Natural killer cell (primary cell): Measurements from ENCODE around the gene MYF6. TPM values are rescaled to one million over a fixed set of nuclear protein-coding genes. Genes with fewer than 3 reads are reported as not detected.

Experiments used
- ATAC-seq, 3 donors: fragments of 150-1000 bp in 2 of 3; fragments of 200-7000 bp in 1 of 3; cut with Tn5 transposase; 1 replicate in 1 of 3; 2 replicates in 2 of 3; pipeline ENCODE4 v1.10.0; 2021; ENCODE audit warnings: mild to moderate bottlenecking in 2 of 3, moderate library complexity in 2 of 3
- DNase-seq, 2 donors: peaks; one replicate each; pipeline versions ENCODE4 v3.0.0 to v3.0.0-alpha.2; 2013 to 2021; ENCODE audit warnings: mixed read lengths in 1 of 2
- H3K27ac ChIP-seq: one replicate; pipeline ENCODE4 v1.5.1; 2013; ENCODE audit warnings: mild to moderate bottlenecking, low read length
- H3K27me3 ChIP-seq: one replicate; pipeline ENCODE4 v1.6.1; 2013; ENCODE audit warnings: low read length; ENCODE audit not compliant: control insufficient read depth, insufficient read depth
- H3K36me3 ChIP-seq: one replicate; pipeline ENCODE4 v1.6.1; 2013; ENCODE audit warnings: low read length; ENCODE audit not compliant: control insufficient read depth, insufficient read depth
- H3K4me1 ChIP-seq: one replicate; pipeline ENCODE4 v1.6.1; 2013; ENCODE audit warnings: low read length; ENCODE audit not compliant: control insufficient read depth, insufficient read depth
- H3K4me3 ChIP-seq: one replicate; pipeline ENCODE4 v1.5.1; 2013; ENCODE audit warnings: low read length
- H3K9me3 ChIP-seq: one replicate; pipeline ENCODE4 v1.6.1; 2013; ENCODE audit warnings: low read length; ENCODE audit not compliant: control insufficient read depth, insufficient read depth
- H3K27ac Mint-ChIP-seq, 2 donors: one replicate each; pipeline ENCODE4 v1.8.0; 2022; ENCODE audit warnings: mild to moderate bottlenecking in 2 of 2, mixed read lengths in 2 of 2, moderate library complexity in 1 of 2
- H3K27me3 Mint-ChIP-seq, 2 donors: one replicate each; pipeline ENCODE4 v1.8.0; 2022; ENCODE audit warnings: low read depth in 2 of 2, mixed read lengths in 2 of 2
- H3K36me3 Mint-ChIP-seq: one replicate; pipeline ENCODE4 v1.8.0; 2022; ENCODE audit warnings: mixed read lengths
- H3K4me1 Mint-ChIP-seq, 2 donors: one replicate each; pipeline ENCODE4 v1.8.0; 2022; ENCODE audit warnings: mixed read lengths in 2 of 2
- H3K4me3 Mint-ChIP-seq: one replicate; pipeline ENCODE4 v1.8.0; 2022; ENCODE audit warnings: mild to moderate bottlenecking, moderate library complexity, mixed read lengths
- H3K9me3 Mint-ChIP-seq, 2 donors: one replicate each; pipeline ENCODE4 v1.8.0; 2022; ENCODE audit warnings: mixed read lengths in 2 of 2
- CTCF ChIP-seq: fragments of 200-600 bp; IDR thresholded peaks from one replicate; pipeline ENCODE4 v1.8.0; 2022; ENCODE audit warnings: antibody characterized with exemption
- WGBS: methylation state at CpG from one replicate; pipeline ENCODE4 v1.1.7; 2013; ENCODE audit warnings: missing lambda C conversion rate; ENCODE audit not compliant: insufficient coverage; 5-methylcytosine and 5-hydroxymethylcytosine counted together
- intact Hi-C: fragments of 100-400 bp; cut with micrococcal nuclease; formaldehyde crosslinking; loops from one replicate; pipeline ENCODE4 v1.14.2; 2022
- total RNA-seq, 4 donors: library from RNA; stranded (reverse); fragments of 120-200 nt in 1 of 4; gene quantifications; one replicate each; pipeline versions ENCODE4 v1.2.3 to v1.2.4, GENCODE V29; 2013 to 2022

MYF6 gene
- total RNA-seq, 3 donors from 2014 or later (not counting 1 experiment from before 2014, with no cell fraction given), result not detected

- ATAC-seq, result no peak
- no peaks in the 10 kb centered on the region for H3K4me1 Mint-ChIP-seq
- peaks cover 0 to 4% of the 10 kb centered on the region in 2 donors for H3K9me3 Mint-ChIP-seq
- Histone ChIP-seq H3K9me3 (peaks cover 3% of the 10 kb centered on the region), H3K27me3 (no peaks in the 10 kb centered on the region), H3K36me3 (no peaks in the 10 kb centered on the region), H3K4me3 (no peak overlapping the region), H3K4me1 (no peaks in the 10 kb centered on the region), H3K27ac (no peak overlapping the region)
- H3K27ac Mint-ChIP-seq, result no peak overlapping the region
- DNase-seq, result no peak
- TF ChIP-seq CTCF, result no peak
- no peak overlapping the region for H3K4me3 Mint-ChIP-seq
- intact Hi-C loops, result no loop called here
- H3K36me3 Mint-ChIP-seq, result peaks cover 13% of the 10 kb centered on the region
- H3K27me3 Mint-ChIP-seq, result peaks cover 27 to 34% of the 10 kb centered on the region in 2 donors
Measured at GRCh38 chr12:80712866-80713265, 5.4 kb downstream of the MYF6 start.

GRCh38 chr12:80713419-80713818, 6.0 kb downstream of the MYF6 start:
- H3K4me3 ChIP-seq, result no peak overlapping the region
- peaks cover 2% of the 10 kb centered on the region for H3K9me3 ChIP-seq
- H3K27me3 ChIP-seq, result no peaks in the 10 kb centered on the region
- Mint-ChIP-seq H3K4me3 (no peak overlapping the region), H3K36me3 (peaks cover 13% of the 10 kb centered on the region), H3K4me1 (no peaks in the 10 kb centered on the region), H3K27ac (no peak overlapping the region), H3K27me3 (peaks cover 25 to 34% of the 10 kb centered on the region in 2 donors), H3K9me3 (peaks cover 0 to 4% of the 10 kb centered on the region in 2 donors)
- no peak for DNase-seq
- intact Hi-C loops, result no loop called here
- H3K4me1 ChIP-seq, result no peaks in the 10 kb centered on the region
- WGBS, result 46% methylated on average over 3 of the region's 4 CpGs
- no peaks in the 10 kb centered on the region for H3K36me3 ChIP-seq
- no peak for ATAC-seq
- TF ChIP-seq CTCF, result no peak
- no peak overlapping the region for H3K27ac ChIP-seq

- no peak for TF ChIP-seq CTCF
- no peak overlapping the region for H3K4me3 Mint-ChIP-seq
- no peak overlapping the region for H3K27ac ChIP-seq
- H3K4me1 ChIP-seq, result no peaks in the 10 kb centered on the region
- no peak for DNase-seq
- H3K4me3 ChIP-seq, result no peak overlapping the region
- H3K4me1 Mint-ChIP-seq, result no peaks in the 10 kb centered on the region
- no peak overlapping the region for H3K27ac Mint-ChIP-seq
- intact Hi-C loops, result no loop called here
- peaks cover 21 to 34% of the 10 kb centered on the region in 2 donors for H3K27me3 Mint-ChIP-seq
- peaks cover 13% of the 10 kb centered on the region for H3K36me3 Mint-ChIP-seq
- no peaks in the 10 kb centered on the region for H3K36me3 ChIP-seq
- H3K27me3 ChIP-seq, result no peaks in the 10 kb centered on the region
- 4% methylated on average over 14 of the region's 16 CpGs for WGBS
- no peaks in the 10 kb centered on the region for H3K9me3 ChIP-seq
- ATAC-seq, result no peak
- peaks cover 0 to 4% of the 10 kb centered on the region in 2 donors for H3K9me3 Mint-ChIP-seq
Measured at GRCh38 chr12:80714055-80714454, 6.6 kb downstream of the MYF6 start.

GRCh38 chr12:80714846-80715245, 7.4 kb downstream of the MYF6 start:
- no peaks in the 10 kb centered on the region for H3K4me1 Mint-ChIP-seq
- Histone ChIP-seq H3K27ac (no peak overlapping the region), H3K4me1 (no peaks in the 10 kb centered on the region), H3K27me3 (no peaks in the 10 kb centered on the region), H3K4me3 (no peak overlapping the region), H3K9me3 (no peaks in the 10 kb centered on the region), H3K36me3 (no peaks in the 10 kb centered on the region)
- no peak for TF ChIP-seq CTCF
- intact Hi-C loops, result no loop called here
- H3K36me3 Mint-ChIP-seq, result peaks cover 13% of the 10 kb centered on the region
- no peak overlapping the region for H3K27ac Mint-ChIP-seq
- no peak overlapping the region for H3K4me3 Mint-ChIP-seq
- H3K27me3 Mint-ChIP-seq, result peaks cover 21 to 34% of the 10 kb centered on the region in 2 donors
- WGBS, result 35% methylated on average over 3 of the region's 3 CpGs
- DNase-seq (no peak), ATAC-seq (no peak)
- H3K9me3 Mint-ChIP-seq, result peaks cover 0 to 4% of the 10 kb centered on the region in 2 donors
